ENCODE data around the gene SBNO2. TPM values are rescaled to one million over a fixed set of nuclear protein-coding genes. Genes with fewer than 3 reads are reported as not detected.

Gene SBNO2
- total RNA-seq, 1 donor from 2014 or later = 131 TPM

DNA sequence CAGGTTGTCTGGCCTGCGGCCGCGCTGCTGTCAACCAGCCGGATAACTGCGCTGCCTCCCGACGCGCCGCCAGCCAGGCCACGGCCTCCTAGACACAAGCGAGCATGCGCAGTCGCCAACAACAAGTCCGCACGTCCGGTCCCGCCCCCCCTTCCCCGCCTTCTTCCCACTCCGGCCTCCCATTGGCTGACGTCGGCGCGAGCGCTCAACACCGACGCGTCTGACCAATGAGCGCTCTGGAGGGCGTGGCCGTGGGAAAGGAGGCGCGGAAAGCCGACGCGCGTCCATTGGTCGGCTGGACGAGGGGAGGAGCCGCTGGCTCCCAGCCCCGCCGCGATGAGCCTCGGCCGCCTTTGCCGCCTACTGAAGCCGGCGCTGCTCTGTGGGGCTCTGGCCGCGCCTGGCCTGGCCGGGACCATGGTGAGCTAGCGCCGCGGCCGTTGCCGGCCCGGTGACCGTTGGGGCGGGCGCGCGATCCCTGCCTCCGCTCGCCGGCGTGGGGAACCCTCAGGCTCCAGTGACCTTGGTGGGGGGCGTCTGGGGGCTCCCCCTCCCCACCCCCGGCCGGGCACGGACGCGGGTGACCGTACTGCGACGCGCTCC, 70.3 kb downstream of the SBNO2 start, which contains the start of gene GPX4:
TSS of gene GPX4 (plus strand) at position 287 of the 603 bp plus-strand sequence. CDS start at position 337, 50 bp downstream.
- peak; percentile 100 for DNase-seq (ENCODE audit: low spot score)
- ATAC-seq = peak; percentile 87
- intact Hi-C loops (cut with DNase I) = no loop called here

DNA sequence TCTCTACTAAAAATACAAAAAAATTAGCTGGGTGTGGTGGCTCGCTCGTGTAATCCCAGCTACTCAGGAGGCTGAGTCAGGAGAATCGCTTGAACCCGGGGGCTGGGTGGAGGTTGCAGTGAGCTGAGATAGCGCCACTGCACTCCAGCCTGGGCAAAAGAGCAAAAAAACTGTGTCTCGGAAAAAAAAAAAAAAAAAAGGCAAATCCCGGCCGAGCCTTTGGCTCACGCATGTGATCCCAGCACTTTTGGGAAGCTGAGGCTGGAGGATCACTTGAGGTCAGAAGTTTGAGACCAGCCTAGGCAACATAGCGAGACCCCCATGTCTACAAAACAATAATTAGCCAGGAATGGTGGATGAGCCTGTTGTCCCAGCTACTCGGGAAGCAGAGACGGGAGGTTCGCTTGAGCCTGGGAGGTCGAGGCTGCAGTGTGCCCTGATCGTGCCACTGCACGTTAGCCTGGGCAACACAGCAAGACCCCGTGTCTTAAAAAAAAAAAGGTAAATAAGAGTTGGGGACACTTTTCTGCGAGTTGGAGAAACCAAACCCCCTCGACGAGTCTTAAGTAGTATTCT, 70.8 kb downstream of the SBNO2 start:
- DNase-seq (ENCODE audit: low spot score) (no peak), ATAC-seq (no peak)
- intact Hi-C loops (cut with DNase I) = no loop called here

DNA sequence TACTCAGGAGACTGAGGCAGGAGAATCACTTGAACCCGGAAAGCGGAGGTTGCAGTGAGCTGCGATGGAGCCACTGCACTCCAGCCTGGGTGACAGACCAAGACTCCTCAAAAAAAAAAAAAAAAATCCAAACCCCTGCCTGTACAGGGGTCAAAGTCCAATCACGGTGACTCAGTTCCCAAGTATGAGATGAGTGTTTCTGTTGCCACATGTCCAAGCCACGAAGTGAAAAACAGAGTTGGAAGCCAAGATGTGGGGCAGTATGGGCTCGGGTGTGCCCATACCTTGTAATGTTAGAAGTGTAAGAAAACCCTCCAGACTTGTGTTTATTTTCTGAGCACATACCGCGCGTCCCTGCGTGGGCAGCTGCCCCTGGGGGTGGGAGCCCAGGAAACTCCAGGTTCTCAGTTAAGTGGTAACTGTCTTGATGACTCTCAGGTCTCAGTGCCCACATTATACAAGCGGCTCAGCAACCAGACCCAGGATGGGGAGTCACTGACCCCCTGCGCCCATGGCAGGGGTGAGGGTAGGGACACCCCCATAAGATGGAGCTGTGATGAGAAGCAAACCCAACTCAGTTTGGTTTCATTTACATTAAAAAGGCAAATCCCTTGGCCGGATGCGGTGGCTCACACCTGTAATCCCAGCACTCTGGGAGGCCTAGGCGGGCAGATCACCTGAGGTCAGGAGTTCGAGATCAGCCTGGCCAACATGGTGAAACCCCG, 71.5 kb downstream of the SBNO2 start:
- intact Hi-C loops (cut with DNase I) = no loop called here
- DNase-seq (ENCODE audit: low spot score) (no peak), ATAC-seq (peak; percentile 53)

GRCh38 chr19:1101337-1101698, 72.8 kb downstream of the SBNO2 start:
- intact Hi-C loops (cut with DNase I) = no loop called here
- DNase-seq (ENCODE audit: low spot score) (no peak), ATAC-seq (peak; percentile 18)

DNA sequence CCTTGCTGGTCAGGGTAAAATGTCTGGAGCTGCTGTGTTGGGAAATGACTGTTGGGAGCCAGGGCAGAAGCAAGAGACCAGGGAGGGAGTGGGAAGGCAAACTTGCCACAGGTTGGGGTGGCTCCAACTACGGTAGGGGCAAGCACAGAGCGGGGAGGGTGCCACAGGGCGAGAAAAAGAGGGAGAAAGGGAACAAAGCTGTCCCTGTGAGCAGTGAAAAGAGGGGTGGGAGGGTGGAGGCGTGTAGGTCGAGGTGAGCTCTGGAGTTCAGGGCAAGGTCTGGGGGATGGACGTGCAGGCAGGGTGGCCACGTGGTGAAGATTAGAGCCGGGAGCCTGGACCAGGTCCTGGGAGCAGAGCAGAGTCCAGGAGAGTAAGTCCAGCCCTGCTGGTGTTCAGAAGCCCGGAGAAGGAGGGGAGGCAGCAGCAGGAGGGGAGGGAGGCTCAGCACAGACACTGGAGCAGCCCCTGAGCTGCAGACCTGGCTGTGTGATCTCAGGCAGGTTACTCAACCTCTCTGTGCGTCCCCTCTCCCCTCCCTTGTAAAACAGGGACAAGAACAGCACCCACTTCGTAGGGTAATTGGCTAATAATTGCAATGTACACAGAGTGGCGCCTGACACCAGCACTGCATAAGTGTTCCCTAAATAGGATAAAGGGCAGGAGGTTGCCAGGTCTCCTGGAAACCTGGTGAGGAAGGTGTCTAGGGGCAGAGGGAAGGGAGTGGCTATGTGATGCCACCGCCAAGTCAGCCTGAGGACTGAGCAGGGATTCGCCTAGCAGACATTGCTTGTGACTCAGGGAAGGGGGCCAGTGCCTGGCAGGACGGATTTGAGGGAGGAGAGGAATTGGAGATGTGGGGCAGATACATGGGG, 75.7 kb downstream of the SBNO2 start:
- intact Hi-C loops (cut with DNase I) = no loop called here
- no peak for ATAC-seq
- no peak for DNase-seq (ENCODE audit: low spot score)

DNA sequence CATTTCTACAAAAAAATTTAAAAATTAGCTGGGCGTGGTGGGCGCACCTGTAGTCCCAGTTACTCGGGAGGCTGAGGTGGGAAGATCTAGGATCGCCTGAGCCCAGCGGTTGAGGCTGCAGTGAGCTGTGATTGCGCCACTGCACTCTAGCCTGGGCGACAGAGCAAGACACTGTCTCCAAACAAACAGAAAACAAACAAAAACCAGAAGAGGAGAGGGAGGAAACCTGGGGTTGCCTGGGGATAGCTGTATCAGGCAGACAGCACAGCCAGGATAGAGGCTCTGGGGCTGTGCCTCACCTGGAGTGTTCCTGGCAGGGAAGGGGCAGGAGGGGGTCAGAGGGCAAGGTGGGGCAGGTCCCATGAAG, 76.3 kb downstream of the SBNO2 start:
- intact Hi-C loops (cut with DNase I) = no loop called here
- DNase-seq (ENCODE audit: low spot score) (no peak), ATAC-seq (no peak)

DNA sequence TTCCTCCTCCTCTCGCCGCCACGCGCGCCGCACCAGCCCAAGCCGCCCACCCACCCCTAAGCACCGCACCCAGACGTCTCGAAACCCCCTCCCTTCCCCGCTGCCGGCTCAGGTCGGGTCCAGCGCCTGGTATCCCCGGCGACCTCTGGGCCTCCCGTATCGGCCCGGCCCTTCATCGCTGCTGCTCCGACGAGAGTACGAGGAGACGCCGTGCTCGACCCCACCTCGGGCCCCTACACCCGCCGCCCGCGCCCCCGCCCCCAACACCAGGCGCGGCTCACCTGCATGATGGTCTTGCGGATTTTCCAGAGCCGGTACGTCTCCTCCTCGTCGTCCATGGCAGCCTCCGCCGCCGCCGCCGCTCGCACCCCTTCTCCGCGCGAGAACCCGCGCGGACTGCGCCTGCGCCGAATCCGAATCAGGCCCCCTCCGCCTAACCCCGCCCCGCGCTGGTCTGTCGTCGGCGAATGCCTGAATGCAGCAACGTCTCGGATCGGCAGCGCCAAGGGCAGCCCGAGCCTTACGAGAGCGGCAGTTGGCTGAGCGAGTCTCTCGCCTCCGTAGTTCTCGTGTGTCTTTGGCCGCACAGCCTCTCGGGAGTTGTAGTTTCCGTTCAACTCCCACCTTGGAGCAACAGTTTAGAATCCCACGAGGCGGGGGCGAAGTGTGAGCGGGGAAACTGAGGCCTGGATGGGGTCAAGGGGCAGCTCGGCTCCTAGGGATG, 78.9 kb downstream of the SBNO2 start, which contains the start of gene POLR2E:
TSS of gene POLR2E (minus strand) at position 398 of the 724 bp plus-strand sequence. CDS start at position 338, 60 bp downstream.
- ATAC-seq = peak; percentile 94
- DNase-seq (ENCODE audit: low spot score) = peak; percentile 99
- intact Hi-C loops (cut with DNase I) = loop anchor here (5.0 kb wide), 1 partner anchor 58 kb away; no protein-coding TSS in a partner anchor

- DNase-seq (ENCODE audit: low spot score) = no peak
- intact Hi-C loops (cut with DNase I) = loop anchor here (5.0 kb wide), 1 partner anchor 57 kb away; no protein-coding TSS in a partner anchor
- ATAC-seq = no peak
Observed at GRCh38 chr19:1094655-1094977, 79.5 kb downstream of the SBNO2 start.

GRCh38 chr19:1093811-1094553, 80.1 kb downstream of the SBNO2 start:
- DNase-seq (ENCODE audit: low spot score) (peak; percentile 69), ATAC-seq (no peak)
- intact Hi-C loops (cut with DNase I) = loop anchor here (5.0 kb wide), 1 partner anchor 57 kb away; no protein-coding TSS in a partner anchor

DNA sequence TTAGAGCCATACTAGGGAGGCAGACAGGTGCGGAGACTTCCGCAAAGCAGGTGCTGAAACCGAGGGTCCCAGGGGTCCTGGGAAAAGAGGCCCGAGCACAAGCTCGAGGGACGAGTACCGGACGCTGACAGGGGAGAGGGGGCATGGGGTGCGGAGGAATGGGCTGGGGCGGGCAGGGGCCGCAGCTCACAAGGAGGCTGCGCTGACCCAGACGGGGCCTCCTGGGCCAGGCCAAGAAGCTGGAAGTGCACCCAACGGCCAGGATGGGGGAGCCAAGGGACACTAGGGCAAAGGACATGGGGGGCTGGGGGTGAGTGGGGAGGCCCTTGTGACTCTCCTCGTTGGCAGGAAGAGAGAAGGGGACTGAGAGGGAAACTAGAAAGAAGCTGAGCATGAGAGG, 80.7 kb downstream of the SBNO2 start:
- intact Hi-C loops (cut with DNase I) = loop anchor here (5.0 kb wide), 1 partner anchor 56 kb away; no protein-coding TSS in a partner anchor
- DNase-seq (ENCODE audit: low spot score) (no peak), ATAC-seq (no peak)

GRCh38 chr19:1091544-1092175, 82.4 kb downstream of the SBNO2 start:
- DNase-seq (ENCODE audit: low spot score) (no peak), ATAC-seq (no peak)
- intact Hi-C loops (cut with DNase I) = loop anchor here (5.0 kb wide), 1 partner anchor 54 kb away; no protein-coding TSS in a partner anchor

- intact Hi-C loops (cut with DNase I) = loop anchor here (5.0 kb wide), 1 partner anchor 54 kb away; no protein-coding TSS in a partner anchor
Observed at GRCh38 chr19:1090731-1091543, 83.1 kb downstream of the SBNO2 start.

GRCh38 chr19:1089891-1090290, 84.2 kb downstream of the SBNO2 start:
- no peak for ATAC-seq
- DNase-seq (ENCODE audit: low spot score) = no peak
- intact Hi-C loops (cut with DNase I) = loop anchor here (5.0 kb wide), 1 partner anchor 53 kb away; no protein-coding TSS in a partner anchor

More at GRCh38 chr19:1090731-1091543, 83.1 kb downstream of the SBNO2 start:
- no peak for DNase-seq (ENCODE audit: low spot score)
- ATAC-seq = no peak

GRCh38 chr19:1089126-1089771, 84.8 kb downstream of the SBNO2 start:
- no peak for DNase-seq (ENCODE audit: low spot score)
- intact Hi-C loops (cut with DNase I) = no loop called here
- ATAC-seq = no peak

DNA sequence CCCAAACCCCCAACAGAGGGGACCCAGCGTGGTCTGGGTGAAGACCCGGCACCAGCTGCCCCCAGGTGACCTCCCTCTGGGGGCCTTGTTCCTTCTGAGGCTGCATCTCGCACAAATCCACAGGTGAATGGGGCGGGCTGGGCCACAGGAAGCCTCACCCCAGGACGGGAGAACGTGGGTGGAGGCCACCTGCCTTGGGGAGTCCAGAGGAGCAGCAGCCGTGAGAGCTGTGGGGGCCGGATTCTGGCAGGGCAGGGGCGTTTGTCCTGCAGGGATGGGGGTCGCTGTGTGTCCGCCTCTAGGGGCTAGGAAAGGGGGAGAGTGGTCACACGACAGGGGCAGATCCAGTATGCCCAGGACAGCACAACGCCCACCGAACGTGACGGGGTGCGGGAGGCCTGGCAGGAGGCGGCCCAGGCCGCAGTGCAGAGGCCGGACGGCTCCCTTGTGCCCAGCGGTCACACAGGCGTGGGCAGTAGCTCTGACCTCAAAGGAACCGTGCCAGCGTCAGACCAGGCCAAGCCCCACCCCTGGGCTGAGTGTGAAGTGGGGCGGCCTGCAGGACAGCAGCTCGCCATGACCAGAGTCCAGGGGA, 85.6 kb downstream of the SBNO2 start:
- DNase-seq (ENCODE audit: low spot score) (no peak), ATAC-seq (peak; percentile 51)
- intact Hi-C loops (cut with DNase I) = no loop called here

Data from sciatic nerve (tissue), 2 donors.